Activated CD8-positive, alpha-beta memory T cell treated with anti-CD3 and anti-CD28 coated beads, Interleukin-2, amount 50 U/mL, for 4 hours (primary cell): ENCODE measurements around the gene RNF166.

ENCODE experiments used
- DNase-seq: peaks from one replicate; pipeline ENCODE4 v3.0.0-alpha.2; 2020

The RNF166 gene

DNA sequence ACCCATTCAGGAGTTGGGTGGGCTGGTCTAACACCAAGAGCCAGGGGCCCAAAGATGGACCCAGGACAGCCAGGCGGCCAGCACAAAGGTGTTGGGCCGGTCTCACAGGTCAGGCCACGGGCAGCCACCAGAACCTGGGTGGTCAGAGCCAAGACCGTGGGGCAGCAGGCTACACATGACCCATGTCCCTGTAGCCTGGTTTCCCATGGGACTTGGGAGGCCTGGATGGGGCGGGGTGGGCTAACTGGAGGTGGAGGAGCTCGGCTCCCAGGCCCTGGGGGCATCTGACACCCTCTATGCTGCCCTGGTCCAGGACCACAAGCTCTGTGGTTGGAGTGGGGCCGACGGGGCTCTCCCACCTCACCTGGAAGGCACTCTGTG lies 17.3 kb upstream of the RNF166 start:
- no peak for DNase-seq

DNA sequence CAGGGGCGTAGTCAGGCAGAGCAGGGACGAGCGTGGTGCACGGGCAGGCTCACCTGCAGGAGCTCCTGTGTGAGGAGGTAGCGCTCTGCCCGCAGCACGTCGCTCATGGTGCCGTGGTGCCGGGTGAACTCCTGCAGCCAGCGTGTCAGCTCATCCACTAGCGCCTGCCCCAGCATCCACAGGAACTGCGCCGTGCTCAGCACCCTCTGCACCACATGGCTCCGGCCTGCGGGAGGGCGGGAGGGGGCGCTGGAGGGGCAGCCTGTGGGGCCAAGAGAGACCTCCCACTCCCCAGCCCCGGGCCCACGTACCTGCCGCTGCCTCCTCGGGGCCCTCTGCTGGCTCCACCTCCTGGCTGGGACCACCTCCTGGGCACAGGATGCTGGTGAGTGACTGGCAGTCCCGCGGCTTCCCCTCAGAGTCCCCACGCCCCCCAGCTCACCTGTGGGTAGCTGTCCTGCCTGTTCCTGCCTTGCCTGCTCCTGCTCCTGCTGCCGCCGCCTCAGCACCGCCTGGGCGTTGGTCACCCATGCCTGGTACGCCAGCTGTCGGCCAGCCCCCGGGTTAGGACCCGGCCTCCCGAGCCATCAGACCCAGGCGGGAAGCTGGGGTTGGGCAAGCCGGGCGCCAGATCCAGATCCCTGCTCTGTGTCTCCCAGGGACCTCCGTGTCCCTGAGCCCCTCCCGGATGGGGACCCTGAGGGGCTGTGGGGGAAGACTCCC lies 16.7 kb upstream of the RNF166 start:
- no peak for DNase-seq

DNA sequence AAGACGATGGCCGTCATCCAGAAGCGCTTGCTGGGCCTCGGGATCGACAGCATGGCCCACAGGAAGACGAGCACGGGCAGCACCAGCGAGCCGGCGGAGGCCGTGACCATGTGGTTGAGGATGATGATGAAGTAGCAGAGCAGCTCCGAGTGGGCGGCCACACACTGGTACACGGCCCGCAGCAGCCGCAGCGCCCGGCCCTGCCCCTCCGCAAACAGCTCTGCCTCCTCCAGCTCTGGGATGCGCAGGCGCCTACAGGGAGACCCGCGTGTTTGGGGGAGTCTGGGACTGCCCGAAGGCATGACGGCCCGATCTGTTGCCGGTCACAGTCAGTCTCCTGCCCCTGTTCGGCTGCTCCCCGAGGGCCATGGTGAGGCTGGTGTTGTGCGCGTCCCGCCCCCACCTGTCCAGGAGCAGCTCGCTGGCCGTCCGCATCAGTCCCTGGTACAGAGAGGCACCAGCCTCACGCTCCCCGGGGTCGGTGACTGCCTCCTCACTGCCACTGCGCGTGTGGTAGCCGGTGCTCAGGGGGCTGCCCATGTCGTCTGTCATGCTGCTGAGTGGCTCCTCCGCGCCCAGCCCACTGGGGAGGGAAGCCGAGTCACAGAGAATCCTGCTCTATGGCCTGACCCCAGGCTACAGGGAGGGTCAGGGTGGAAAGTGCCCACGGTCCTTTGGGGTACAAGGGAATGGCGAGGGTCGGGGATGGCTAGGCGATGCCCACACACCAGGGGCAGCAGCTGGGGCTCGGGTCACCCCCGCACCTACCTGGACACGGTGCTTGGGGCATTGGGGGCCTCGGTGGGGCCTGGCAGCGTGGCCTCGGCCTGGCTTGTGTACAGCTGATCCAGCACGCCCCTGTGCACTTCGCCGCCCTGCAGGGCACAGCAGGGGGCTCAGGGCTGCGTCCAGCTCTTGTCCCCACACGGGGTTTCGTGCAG lies 15.9 kb upstream of the RNF166 start:
- no peak for DNase-seq

DNA sequence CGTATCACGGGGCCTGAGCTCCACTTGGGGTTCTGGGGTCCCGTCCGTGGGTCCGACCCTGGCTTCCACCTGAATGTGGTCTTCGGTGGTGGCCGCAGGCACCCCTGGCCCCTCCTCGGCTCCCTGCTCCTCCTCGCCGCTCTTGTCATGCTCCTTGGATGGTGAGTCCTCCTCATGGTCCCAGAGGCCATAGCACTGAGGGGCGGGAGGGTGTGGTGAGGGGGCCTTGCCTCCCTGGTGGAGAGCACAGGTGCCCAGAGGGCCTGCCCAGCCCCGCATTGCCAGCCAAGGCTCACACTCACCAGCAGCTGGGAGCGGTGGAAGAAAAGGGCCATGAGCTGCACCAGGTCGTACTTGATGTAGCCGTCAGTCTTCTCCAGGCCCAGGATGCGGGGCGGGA lies 15.0 kb upstream of the RNF166 start:
- no peak for DNase-seq

DNA sequence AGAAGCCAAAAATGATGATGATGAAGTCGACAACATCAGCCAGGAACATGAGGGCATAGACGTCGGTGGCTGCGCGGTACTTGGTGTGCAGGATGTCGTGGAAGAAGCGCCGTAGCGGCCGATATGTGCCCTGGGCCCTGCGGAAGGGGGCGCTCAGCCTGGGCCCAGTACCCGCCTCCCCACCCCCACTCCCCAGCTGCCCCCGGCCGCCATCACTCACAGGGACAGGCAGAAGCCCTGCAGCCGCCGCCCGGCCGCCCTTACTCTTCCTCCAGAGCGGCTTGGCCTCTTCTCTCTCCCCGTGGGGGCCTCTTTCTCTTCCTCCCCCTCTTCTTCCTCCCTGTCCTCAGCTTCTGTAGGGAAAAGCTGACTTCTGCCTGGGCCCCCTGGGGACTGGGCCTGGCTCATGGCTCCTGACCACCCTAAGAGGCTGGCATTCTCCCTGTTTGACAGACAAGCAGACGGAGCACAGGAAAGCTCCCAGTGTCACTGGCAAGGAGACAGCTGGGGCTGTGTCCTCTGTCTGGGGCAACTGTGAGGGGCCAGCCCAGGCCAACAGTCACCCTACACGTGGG lies 14.3 kb upstream of the RNF166 start:
- DNase-seq: no peak

DNA sequence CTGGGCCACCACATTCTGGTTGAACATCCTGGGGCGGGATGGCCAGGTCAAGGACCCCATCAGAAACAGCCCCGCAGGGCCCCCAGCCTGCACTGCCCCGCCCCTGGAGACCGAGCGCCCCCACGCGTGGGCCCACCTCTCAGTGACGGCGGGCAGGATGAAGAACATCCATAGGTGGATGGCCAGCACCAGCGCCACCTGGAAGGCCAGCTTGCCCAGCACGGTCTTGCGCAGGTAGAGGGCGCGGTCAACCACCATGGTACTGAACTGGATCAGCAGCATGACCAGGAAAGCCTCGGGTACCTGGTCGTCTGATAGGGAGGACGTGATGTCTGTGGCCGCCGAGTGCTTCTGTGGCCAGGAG lies 13.7 kb upstream of the RNF166 start:
- no peak for DNase-seq

DNA sequence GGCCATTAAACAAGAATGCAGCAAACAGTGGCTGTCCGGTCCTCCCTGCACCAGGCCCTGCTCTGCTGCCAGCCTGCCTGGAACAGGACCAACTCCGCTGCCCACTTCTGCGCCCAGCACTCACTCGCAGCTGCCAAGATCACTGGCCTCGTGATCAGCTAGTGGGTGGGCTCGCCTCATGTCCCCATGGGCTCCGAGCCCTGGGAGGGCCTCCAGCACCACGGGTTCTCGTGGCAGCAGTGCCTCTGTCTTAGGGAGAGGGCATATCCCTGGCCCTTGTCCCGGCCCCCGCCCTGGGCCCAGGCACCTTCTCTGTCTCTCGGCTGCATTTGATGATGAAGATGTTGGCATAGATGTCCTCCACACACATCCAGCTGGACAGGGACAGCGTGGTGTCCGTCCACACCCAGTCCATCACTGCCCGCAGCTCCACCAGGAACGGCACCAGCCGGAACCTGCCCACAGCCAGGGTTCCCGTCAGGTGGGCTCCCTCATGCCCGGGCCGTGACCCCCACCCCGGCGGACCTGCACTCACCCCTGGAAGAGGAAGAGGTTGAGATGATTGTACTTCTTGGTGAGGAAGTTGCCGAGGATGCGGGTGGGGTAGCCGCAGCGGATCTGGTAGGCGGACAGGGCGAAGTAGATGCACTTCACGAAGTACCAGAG lies 13.2 kb upstream of the RNF166 start:
- no peak for DNase-seq

DNA sequence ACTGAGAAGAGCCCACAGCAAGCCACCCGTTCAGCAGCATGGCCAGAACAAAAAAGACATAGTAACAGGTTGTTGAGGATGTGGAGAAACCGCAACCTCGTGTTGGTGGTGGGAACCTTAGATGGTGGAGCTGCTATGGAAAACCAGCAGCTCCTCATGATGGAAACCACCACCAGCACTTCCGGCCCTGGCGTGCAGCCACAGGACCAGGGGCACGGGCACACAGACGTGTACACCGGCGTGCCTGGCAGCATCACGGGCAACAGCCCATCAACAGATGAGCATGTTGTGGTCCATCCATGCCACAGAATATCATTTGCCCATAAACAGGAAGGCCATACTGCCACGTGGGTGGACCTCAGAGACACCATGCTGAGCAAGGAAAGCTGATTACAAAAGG lies 12.0 kb upstream of the RNF166 start:
- no peak for DNase-seq

DNA sequence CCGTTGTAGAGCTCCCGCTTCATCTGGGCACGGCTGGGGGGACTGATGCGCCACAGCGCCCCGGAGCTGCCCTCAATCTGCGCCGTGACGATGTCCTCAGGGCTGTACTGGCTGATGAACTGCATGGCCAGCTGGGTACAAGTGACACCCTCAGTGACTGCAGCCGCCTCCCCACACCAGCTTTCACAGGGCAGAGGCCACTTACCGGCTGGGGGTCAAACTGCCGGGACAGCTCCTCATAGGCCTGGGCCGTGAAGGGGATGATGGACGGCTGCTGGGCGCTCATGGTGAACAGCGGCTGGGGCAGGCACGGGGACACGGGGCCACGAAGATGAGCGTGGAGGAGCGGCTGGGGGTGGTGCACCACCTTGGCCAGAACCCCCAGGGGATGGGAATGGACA lies 10.4 kb upstream of the RNF166 start:
- DNase-seq: no peak

DNA sequence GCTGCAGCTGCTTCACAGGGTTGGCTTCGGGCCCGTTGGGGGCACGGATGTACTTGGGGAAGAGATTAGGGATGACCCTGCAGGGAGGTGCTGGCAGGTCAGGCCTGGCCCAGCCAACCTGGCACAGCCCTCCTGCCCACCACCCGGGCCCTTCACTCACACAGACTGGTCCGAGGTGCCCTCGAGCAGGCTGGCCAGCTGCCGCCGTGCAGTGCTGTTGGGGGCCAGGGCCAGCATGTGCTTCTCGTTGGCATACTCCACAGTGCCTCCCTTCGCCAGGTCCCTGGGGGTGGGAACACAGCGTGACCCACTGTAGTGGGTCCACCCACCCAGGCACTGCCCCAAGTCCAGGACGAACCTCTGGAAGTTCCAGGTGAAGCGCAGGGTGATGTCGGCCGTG lies 10.0 kb upstream of the RNF166 start:
- DNase-seq: no peak

DNA sequence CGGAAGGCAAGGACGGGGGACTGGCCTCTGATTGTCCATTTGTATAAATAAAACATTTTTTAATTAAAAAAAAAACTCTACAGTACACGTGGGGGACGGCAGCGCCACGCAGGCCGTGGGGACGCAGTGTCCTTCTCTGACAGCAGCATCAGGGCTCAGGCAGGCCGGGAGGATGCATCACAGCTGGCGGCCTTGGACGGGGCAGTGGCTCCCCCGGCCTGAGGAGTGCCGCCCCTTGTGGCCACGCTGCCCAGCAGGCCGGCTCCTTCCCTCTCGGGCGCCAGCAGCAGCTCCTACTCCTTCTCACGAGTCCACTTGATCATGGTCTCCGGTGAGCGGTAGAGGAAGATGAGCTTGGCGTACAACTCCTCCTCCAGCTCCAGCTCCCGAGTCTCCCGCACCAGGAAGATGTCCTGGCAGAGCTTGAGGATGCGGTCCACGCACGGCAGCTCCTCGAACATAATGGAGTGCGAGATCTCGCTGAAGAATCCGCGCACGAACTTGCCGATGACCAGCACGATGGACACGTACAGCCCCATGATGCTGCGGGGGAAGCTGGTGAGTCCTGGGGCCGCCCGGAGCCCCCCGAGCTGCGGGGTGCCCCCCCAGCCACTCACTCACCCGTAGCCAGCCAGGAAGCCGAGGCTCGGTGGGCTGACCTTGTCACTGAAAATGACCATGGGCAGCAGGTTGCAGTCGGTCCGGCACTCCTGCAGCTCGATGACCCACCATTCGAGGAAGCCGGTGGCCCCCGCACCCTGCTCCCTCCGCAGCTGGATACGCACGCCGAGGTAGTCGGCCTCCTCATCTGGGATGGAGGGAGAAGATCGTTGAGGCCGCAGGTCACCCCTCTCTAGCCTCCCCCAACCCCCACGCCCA lies 9.3 kb upstream of the RNF166 start:
- no peak for DNase-seq

DNA sequence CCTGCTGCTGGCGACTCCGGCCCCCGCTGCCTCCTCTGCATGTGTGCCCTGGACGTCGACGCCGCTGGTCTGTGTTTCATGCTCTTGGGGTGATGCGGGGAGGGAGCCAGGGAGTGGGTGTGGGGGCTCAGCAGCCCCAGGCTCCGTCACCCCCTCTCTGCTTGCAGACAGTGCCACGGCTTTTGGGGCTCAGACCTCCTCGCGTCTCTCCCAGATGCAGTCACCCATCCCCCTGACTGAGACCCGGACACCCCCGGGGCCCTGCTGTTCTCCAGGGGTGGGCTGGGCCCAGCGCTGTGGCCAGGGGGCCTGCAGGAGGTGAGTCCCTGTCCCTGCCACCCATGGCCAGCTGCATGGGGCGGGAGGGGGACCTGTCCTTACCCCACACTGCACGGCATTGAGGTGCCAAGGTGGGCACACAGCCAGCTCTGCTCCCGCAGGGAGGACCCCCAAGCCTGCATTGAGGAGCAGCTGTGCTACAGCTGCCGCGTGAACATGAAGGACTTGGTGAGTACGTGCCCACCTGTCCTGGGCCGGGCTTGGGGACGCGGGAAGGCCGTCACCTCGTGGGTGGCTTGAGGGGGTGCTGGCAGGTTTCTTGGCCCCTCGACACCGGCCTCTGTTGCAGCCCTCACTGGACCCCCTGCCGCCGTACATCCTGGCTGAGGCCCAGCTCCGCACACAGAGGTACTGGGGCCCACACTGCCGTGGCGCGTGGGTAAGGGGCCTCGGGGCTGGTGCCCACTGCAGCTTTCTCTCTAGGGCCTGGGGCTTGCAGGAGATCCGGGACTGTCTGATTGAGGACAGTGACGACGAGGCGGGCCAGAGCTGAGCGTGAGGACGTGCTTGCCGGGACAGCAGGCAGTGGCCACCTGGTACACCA lies 8.5 kb upstream of the RNF166 start:
- no peak for DNase-seq

DNA sequence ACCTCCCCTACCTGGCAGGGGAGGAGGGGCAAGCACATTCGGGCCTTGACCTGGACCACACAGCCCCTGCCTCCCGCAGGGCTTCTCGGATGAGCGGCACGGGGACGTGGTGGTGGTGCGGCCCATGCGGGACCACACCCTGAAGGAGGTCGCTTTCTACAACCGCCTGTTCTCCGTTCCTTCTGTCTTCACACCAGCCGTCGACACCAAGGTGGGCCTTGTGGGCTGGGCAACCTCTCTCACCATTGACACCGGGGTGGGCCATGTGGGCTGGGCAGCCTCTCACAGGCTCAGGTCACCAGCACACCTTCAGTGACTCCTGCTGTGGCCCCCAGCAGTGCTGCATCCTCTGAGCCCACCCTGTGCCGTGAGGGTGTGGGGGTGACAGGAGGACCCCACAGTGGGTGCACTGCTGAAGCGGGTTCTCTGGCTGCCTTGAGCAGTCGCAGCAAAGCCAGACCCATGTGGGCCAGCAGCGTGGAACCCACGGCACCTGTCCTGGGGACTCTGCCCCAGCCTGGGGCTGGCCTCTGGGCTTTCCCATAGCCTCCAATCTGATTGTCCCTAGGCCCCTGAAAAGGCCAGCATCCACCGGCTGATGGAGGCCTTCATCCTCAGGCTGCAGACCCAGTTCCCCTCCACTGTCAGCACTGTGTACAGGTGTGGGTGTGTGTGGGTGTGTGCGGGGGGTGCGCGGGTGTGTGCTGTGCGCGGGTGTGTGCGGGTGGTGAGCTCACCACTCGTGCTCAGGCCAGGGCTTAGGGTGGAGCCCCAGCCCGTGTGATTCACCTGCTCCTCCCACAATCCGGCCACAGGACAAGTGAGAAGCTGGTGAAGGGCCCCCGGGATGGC lies 7.6 kb upstream of the RNF166 start:
- no peak for DNase-seq

DNA sequence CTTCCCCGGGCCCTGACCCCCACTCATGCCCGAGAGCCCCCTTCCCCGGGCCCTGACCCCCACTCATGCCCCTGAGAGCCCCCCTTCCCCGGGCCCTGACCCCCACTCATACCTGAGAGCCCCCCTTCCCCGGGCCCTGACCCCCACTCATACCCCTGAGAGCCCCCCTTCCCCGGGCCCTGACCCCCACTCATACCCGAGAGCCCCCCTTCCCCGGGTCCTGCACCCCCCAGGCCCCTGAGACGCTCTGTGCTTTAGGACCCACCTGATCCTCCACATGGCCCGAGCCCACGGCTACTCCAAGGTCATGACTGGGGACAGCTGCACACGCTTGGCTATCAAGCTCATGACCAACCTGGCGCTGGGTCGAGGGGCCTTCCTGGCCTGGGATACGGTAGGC lies 6.8 kb upstream of the RNF166 start:
- no peak for DNase-seq

DNA sequence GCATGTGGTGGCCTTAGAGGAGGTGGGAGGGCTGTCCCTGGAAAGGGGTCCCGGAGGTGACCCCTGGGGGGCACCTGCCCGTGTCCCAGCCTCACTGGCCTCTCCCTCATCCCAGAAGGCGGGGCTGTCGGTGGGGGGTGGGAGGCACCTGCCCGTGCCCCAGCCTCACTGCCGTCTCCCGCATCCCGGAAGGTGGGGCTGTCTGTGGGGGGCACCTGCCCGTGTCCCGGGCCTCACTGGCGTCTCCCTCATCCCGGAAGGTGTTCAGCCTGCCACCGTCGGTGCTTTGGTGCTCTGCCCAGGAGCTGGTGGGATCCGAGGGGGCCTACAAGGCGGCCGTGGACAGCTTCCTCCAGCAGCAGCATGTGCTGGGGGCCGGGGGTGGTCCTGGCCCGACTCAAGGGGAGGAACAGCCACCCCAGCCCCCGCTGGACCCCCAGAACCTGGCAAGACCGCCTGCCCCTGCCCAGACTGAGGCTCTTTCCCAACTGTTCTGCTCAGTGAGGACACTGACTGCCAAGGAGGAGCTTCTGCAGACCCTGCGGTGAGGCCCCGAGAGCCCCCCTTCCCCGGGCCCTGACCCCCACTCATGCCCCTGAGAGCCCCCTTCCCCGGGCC lies 6.3 kb upstream of the RNF166 start:
- DNase-seq: no peak

DNA sequence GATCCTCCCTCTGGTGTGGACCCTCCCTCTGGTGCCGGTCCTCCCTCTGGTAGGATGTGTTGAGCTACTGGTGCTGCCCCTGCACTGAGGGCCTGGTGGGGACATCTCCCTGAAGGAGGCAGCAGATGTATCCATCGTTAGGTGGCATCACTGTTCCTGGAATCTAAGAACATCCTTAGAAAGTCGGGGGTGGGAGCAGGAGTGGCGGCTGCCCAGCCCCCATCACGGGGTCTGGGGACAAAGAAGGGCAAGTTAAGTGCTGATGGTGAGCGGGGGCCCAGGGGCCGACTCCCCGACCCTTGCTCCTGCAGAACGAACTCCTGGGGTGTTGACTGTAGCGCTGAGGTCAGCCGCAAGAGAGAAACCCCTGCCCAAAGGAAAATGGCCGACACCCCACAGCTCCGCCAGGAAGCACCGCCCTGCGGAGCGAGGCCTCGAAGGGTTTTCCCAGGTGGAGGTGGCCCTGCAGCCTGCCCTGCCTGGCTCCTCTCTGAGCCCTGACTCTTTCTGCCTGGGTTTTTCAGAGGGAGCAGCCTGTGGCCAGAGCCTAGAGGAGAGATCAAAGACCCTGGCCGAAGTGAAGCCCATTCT lies 5.6 kb upstream of the RNF166 start:
- DNase-seq: no peak

DNA sequence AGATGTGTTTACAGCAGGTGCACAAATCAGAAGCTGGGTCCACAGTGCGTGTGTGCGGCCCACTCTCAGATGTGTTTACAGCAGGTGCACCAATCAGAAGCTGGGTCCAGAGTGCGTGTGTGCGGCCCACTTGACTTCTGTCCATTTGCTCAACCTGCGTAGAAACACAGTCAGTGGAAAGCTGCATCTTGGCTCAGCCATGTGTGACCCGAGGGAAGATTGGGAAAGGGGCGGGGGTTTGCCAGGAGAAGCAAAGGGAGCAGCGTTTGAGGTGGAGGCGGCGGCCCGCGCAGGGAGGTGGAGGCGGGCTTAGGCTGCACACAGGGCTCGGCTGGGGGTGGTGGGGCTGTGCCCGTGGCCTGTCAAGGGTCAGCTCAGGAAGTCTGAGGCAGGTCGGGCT lies 4.3 kb upstream of the RNF166 start:
- DNase-seq: no peak

DNA sequence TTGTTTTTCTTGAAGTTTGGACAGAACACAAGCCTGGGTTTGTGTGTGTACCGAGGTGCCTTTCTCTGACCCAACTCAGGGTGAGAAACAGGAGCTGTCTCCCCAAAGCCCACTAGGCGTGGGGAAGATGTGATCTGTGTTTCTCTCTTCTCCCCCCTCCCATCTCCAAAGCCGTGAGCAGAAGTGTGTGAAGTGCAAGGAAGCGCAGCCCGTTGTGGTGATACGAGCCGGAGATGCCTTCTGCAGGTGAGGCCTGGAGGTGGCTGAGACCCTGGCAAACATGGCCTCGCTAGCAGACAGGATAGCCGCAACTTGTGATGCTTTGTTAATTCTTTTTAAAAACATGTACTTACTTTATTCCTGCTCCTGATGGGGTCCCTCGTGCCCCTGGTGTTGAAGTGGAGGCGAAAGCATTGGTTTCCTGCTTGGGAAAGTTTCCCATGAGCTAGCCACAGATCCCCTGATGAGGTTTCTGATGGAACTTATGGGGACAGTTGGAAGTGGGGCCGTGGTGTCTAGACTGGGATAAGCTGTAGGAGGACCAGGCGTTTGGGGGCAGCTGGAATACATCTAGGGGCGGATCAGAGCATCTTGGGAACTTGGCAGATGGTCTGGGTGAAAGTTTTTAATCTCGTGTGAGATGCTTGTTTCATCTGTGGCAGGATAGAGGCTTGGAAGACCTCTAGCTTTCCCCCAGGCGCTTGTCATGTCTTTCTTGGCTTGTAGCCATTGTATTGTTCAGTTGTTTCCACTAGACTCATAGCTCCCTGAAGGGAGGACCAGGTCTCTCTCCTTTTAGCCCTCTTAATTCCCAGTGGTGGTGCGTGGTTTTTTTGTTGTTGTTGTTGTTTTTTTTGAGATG lies 988 bp upstream of the RNF166 start:
- no peak for DNase-seq

DNA sequence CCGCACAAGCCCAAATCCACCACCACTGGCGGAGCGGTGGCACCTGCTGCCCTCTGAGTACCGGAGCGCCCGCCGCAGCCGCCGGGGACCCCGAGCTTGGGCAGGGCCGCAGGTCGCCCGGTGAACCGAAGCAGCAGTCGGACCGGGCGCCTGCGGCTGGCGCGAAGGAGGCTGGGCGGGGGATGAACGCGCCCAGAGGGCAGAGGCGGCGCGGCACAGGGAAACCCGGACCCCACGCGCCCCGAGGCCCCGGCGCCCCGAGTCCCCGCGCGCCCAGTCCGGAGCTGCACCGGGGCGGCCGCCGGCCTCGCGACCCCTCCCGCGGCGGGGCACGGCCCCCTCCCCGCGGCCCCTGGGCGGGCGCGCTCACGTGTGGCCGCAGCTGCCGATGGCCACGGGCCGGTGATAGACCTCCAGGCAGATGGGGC lies 393 bp downstream of the RNF166 start:
- no peak for DNase-seq
